DMS153 (cell line): Measurements from ENCODE around the gene C1QL1.

Source experiments
- DNase-seq: peaks from one replicate; lab custom pipeline; 2025; lab: John Stamatoyannopoulos, UW

C1QL1 gene

GRCh38 chr17:44968225-44969143 lies at the start of gene C1QL1:
Gene C1QL1, minus strand, starts transcription at chr17:44968303. Its CDS starts 255 bp downstream, at chr17:44968048.
- DNase-seq: peak; percentile 74

DNA sequence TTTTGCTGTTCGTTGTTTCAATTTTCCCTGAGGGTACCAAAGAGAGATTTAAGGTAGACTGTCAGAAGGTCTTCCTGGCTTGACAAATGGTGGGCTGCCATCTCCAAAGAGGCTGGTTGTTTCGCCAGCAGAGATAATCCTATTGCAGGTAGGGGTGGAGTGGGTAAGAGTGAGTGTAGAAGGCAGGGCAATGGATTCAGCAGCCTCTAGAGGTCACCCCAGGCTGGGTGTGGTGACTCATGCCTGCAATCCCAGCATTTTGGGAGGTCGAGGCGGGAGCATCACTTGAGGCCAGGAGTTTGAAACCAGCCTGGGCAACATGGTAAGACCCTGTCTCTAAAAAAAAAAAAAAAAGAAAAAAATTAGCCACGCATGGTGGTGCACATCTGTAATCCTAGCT lies 48.7 kb upstream of the C1QL1 start:
- DNase-seq: no peak

DNA sequence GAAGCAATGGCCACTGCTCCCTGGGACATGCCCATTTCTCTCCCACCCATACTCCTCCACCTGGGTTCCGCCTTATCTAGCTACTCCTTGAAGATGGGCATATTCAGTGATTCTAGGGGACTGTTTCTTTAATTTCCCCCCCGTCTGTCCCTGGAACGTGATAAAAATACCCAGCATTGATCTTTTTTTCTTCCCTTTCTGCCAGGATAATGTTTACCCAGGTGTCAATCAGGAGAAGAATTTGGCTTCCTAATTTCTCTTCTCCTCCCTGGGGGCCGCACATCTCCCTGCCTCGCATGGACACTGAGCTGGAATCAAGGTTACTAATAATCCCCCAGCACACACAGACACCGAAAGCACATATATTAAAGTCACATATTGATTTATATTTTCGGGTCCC lies 48.1 kb upstream of the C1QL1 start:
- DNase-seq: no peak

GRCh38 chr17:45013021-45013997 lies 45.2 kb upstream of the C1QL1 start:
- DNase-seq: peak; percentile 4

DNA sequence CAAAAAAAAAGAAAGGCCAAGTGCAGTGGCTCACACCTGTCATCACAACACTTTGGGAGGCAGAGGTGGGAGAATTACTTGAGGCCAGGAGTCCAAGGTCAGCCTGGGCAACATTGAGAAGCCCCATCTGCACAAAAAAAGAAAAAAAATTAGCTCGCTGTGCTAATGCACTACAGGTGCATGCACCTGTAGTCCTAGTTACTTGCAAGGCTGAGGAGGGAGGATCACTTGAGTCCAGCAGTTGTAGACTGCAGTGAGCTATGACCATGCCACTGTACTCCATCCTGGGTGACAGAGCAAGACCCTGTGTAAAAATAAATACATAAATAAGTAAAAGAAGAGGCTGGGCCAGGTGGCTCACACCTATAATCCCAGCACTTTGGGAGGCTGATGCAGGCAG lies 43.7 kb upstream of the C1QL1 start:
- DNase-seq: no peak

DNA sequence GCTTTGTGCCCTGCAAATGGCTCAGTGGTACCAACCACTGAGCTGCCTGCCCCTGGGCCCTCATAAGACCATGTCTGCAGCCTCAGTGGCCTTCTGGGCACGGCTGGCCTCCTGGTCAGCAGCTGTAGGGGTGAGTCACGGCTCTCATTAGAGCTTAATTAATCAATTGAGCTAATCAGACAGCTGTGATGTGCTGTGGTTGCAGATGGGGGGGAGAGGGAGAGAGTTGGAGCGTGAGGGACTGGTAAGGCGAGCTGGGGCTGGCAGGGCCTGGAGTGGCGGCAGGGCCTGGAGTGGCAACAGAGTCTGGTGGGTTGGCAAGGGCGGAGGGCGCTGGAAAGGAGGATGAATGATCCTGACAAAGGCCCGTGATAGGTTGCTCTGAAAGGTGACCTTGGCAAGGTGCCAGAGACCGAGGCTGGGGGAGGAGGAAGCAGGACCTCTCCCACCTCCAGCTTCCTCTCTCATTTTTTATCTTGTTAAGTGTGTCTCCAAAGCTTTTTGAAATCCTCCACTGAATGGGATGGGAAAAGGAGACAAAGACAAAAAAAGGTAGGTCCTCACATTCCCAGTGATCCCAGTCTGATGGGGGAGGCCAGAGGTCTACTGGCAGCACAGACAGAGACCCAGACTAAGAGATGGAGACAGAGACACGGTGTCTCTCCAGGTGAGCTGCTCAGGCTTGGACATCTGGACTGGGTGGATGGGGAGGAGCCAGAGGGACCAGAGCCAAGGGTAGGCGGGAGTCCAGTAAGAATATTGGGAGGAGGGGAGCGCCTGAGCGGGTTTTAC lies 41.8 kb upstream of the C1QL1 start:
- DNase-seq: peak; percentile 47

- no peak for DNase-seq
Measured at GRCh38 chr17:45008216-45008615, 40.1 kb upstream of the C1QL1 start.

GRCh38 chr17:45006927-45007461 lies 38.9 kb upstream of the C1QL1 start:
- no peak for DNase-seq

DNA sequence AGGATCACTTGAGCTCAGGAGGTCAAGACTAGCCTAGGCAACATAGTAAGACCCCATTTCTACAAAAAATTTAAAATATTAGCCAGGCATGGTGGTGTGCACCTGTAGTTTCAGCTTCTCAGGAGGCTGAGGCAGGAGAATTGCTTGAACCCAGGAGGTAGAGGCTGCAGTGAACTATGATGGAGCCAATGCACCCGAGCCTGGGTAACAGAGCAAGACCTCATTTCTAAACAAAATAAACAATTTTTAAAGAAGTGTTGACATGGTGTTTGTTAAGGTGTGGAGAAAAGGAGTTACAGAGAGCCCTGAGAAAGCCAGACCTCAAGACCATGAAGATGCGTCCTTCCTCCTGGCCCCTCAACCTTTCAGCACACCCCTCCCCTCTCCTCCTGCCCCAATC lies 37.6 kb upstream of the C1QL1 start:
- DNase-seq: no peak

GRCh38 chr17:45004388-45004787 lies 36.3 kb upstream of the C1QL1 start:
- DNase-seq: no peak

DNA sequence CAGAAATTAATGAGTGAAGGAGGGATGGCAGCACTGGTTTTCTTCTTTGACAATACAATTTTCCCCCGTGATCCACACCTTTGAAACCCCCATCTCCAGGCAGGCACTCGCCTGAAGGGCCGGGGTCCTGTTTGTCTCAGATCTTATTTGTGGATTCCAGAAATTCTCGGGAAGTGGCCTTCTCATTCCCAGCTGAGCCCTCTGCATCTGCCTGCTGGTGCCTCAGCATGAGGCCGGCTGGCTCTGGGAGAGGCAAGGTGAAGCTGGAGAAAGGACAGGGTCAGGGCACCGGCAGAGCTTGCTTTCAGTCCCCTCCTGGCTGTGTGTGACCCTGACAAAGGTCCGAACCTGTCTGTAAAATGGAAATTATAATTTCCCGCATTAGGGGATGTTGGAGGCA lies 35.8 kb upstream of the C1QL1 start:
- no peak for DNase-seq

DNA sequence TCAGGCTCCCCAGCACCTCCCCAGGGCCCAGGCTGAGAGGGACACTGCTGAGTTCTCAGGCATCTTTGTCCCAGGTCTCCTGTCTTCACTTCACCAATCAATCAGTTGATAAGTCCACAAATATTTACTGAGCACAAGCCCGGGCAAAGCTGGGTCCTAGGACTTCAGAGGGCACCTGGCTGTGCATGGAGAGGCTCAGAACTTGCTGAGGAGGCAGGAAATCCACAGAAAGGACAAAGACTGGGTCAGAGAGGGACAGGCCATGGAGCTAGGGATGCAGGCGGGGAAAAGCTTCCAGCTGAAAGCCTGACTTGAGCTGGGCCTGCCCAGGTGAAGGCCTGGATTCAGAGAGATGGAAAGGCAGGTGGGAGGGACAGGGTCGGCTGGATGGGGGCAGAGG lies 33.2 kb upstream of the C1QL1 start:
- peak; percentile 25 for DNase-seq

DNA sequence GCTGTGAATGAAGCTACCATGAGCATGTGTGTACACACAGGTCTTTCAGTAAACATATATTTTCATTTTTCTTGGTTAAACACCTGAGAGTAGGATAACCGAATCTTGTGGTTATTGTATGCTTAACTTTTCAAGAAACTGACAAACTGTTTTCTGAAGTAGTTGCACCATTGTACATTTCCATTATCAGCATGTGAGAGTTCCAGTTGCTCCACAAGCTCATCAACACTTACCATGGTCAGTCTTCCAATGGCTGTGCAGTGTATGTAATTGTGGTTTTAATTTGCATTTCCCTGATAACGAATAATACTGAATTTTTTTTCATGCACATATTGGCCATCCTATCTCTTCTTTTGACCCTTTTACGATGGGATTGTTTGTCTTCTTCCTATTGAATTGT lies 31.3 kb upstream of the C1QL1 start:
- DNase-seq: no peak

DNA sequence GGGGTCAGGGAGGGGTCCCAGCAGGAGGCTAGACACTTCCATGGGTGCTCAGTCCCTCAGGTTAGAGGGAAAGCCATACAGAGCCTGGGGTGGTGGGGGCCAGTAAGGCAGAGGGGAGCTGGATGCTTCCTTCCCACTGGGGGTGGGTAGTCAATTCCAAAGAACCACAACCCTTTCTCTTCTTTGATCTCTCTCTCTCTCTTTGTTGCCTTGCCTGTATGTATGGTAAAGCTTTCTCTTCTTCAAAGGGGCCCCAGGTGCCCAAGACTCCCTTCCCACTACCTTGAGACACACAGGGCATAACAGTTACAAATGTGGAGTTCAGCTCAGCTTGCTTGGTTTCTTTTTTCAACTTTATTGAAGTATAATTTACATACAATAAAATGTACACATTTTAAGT lies 30.5 kb upstream of the C1QL1 start:
- DNase-seq: no peak

DNA sequence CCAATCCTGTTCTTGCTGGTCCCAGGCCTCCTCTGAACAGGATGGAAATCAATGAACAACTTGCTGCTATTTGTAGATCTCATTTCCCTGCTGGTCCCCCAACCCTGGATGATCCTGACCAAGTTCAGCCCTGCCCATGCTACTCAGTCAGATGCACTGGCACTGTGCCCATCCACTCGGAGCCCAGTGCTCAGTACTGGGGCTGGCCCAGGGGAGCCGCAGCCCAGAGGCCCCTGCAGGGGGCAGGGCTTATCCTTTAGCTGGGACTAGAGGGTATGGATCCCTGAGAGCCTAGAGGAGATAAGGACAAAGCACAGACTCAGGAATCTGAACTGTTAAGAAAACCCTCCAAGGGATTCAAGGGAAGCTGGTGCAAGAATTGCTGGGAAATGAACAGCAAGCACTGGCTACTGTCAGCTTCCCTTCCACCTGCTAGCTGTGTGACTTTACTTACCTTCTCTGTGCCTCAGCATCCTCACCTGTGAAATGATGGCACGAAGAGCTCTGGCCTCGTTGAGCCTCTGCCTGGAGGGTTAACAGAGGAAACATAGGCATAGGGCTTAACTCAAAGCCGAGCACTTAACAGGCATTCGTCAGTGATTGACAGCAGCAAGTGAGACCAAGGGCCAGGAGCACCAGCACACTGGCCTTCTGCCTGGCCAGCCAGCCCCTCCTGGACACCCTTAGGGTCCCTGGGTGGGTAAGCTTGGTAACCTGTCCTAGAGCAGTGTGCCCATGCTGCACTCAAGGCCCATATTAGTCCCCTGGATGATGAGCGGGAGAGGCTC lies 29.8 kb upstream of the C1QL1 start:
- DNase-seq: no peak

GRCh38 chr17:44996304-44996703 lies 28.2 kb upstream of the C1QL1 start:
- no peak for DNase-seq

DNA sequence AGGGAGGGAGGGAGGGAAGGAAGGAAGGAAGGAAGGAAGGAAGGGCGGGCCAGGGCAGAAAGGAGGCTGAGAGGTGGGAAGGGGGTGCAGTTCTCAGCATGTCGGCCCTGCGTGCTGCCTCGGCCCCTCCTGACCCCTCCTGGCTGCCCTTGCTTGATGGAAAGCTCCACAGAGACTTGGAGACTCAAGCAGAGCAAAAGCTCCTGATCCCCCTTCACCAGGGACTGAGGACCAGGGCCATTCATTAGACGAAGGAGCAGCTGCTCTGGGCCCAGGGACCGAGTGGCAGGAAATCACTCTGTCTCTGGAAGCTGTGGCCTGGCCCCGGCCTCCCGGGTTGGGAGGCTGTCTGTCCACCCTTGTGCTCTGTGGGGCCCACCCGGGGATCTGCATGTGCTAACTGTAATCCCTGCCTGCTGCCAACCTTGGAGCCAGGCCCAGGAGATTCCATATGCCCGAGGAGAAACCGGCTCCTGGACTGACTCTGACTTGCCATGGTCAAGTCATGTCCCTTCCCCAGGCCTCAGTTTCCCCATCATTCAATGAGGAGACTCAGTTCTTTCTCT lies 27.4 kb upstream of the C1QL1 start:
- DNase-seq: no peak

DNA sequence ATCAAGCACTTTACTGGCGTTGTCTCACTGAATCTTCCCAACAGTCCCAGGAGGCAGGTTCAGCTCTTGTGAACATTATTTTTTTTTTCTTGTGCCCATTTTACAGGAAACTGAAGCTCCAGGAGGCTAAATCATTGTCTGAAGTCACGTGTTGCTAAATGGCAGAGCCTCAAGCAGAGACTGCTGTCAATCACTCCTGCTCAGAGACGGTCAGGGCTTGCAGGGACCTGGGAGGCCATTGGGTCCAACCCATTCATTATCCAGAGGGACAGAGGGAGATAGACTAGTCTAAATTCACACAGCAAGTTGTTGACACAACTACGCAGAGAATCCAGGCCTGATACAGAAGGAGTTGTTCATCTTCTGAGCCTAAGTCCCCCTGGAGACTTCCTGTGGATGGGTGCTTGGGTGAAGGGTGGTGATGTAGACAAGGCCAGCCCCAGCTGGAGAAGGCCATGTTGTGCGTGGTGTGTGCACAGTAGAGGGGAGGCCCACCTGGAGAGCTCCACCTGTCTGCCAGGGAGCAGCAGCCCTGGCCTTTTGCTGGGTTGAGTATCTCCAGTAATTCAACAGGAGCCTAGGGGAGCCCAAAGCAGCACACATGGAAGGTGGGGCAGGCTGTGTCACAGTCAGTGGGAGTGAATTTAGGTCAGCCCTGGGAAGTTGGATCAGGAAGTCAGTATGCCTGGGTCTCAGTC lies 24.3 kb upstream of the C1QL1 start:
- DNase-seq: no peak

- no peak for DNase-seq
Measured at GRCh38 chr17:44990994-44991393, 22.9 kb upstream of the C1QL1 start.
